HG03460 (cell line): ENCODE measurements around the gene TCF7L2.

Experiments used
- ATAC-seq: cut with Tn5 transposase; IDR thresholded peaks from one replicate; pipeline ENCODE4 v1.9.1; 2021; ENCODE audit not compliant: unreplicated experiment

Gene TCF7L2

GRCh38 chr10:112945811-112946210 is 4.2 kb upstream of the TCF7L2 start:
- ATAC-seq, result no peak

GRCh38 chr10:112946649-112947048 is 3.4 kb upstream of the TCF7L2 start:
- no peak for ATAC-seq

- ATAC-seq, result no peak
These were observed 1.9 kb upstream of the TCF7L2 start for GRCh38 chr10:112948196-112948595.

- no peak for ATAC-seq
These were observed 764 bp upstream of the TCF7L2 start for GRCh38 chr10:112949143-112949823.

GRCh38 chr10:112950714-112951358 is 789 bp downstream of the TCF7L2 start:
- ATAC-seq, result no peak

- ATAC-seq, result no peak
These were observed 1.6 kb downstream of the TCF7L2 start for GRCh38 chr10:112951359-112952281.

- no peak for ATAC-seq
These were observed 2.5 kb downstream of the TCF7L2 start for GRCh38 chr10:112952282-112953173.

- no peak for ATAC-seq
These were observed 3.4 kb downstream of the TCF7L2 start for GRCh38 chr10:112953174-112954159.

GRCh38 chr10:112954974-112955581 is 5.0 kb downstream of the TCF7L2 start:
- no peak for ATAC-seq

GRCh38 chr10:112955582-112956421 is 5.8 kb downstream of the TCF7L2 start:
- ATAC-seq, result no peak

- no peak for ATAC-seq
These were observed 6.7 kb downstream of the TCF7L2 start for GRCh38 chr10:112956631-112957350.

- no peak for ATAC-seq
These were observed 7.6 kb downstream of the TCF7L2 start for GRCh38 chr10:112957640-112958092.

- ATAC-seq, result no peak
These were observed 8.4 kb downstream of the TCF7L2 start for GRCh38 chr10:112958275-112958995.

GRCh38 chr10:112959207-112959838 is 9.3 kb downstream of the TCF7L2 start:
- no peak for ATAC-seq

- no peak for ATAC-seq
These were observed 10.2 kb downstream of the TCF7L2 start for GRCh38 chr10:112960151-112960681.

GRCh38 chr10:112961609-112962008 is 11.6 kb downstream of the TCF7L2 start:
- ATAC-seq, result no peak
